Fibroblast of lung (primary cell): ENCODE measurements around the gene TMEM131L. TPM values are rescaled to one million over a fixed set of nuclear protein-coding genes. Genes with fewer than 3 reads are reported as not detected.

Experiments used
- DNase-seq, 2 donors: peaks; one replicate each; pipeline versions ENCODE4 v3.0.0 to v3.0.0-alpha.2; 2010; ENCODE audit warnings: low read depth in 2 of 2
- H2AFZ ChIP-seq: 2 replicates; pipeline ENCODE4 v1.5.1; 2012; ENCODE audit warnings: low read length, control low read depth, inconsistent platforms
- H3K27ac ChIP-seq: 2 replicates; pipeline ENCODE4 v1.5.1; 2011; ENCODE audit warnings: low read length, control low read depth; ENCODE audit not compliant: insufficient read depth
- H3K27me3 ChIP-seq: 2 replicates; pipeline ENCODE4 v1.5.1; 2011; ENCODE audit warnings: mild to moderate bottlenecking, low read length; ENCODE audit not compliant: control insufficient read depth, insufficient read depth
- H3K36me3 ChIP-seq: 2 replicates; pipeline ENCODE4 v1.5.1; 2011; ENCODE audit warnings: low read length; ENCODE audit not compliant: control insufficient read depth, insufficient read depth
- H3K4me1 ChIP-seq: 2 replicates; pipeline ENCODE4 v1.5.1; 2011; ENCODE audit warnings: low read length; ENCODE audit not compliant: control insufficient read depth, insufficient read depth; ENCODE audit errors: extremely low read depth
- H3K4me2 ChIP-seq: 2 replicates; pipeline ENCODE4 v1.5.1; 2011; ENCODE audit warnings: low read length, control low read depth; ENCODE audit not compliant: insufficient read depth; ENCODE audit errors: extremely low read depth
- H3K4me3 ChIP-seq, 4 experiments: fragments of 200-600 bp in 1 of 4; sonication (generic) in 1 of 4; replicated peaks in 1 of 4; 2 replicates each; pipeline ENCODE4 v1.5.1; 2011 to 2016; ENCODE audit warnings: low read length in 4 of 4, low read depth in 3 of 4, mild to moderate bottlenecking in 3 of 4, control low read depth in 2 of 4, inconsistent platforms in 1 of 4, mixed read lengths in 1 of 4; ENCODE audit not compliant: insufficient read depth in 1 of 4; ENCODE audit errors: control extremely low read depth in 1 of 4
- H3K79me2 ChIP-seq: 2 replicates; pipeline ENCODE4 v1.5.1; 2012; ENCODE audit warnings: mild to moderate bottlenecking, low read length, inconsistent platforms; ENCODE audit not compliant: control insufficient read depth, insufficient read depth
- H3K9ac ChIP-seq: 2 replicates; pipeline ENCODE4 v1.5.1; 2011; ENCODE audit warnings: mild to moderate bottlenecking, low read length, control low read depth; ENCODE audit not compliant: insufficient read depth
- H3K9me3 ChIP-seq: 2 replicates; pipeline ENCODE4 v1.5.1; 2012; ENCODE audit warnings: low read depth, low read length; ENCODE audit not compliant: control insufficient read depth, insufficient read depth
- H4K20me1 ChIP-seq: 2 replicates; pipeline ENCODE4 v1.5.1; 2011; ENCODE audit warnings: low read length; ENCODE audit not compliant: control insufficient read depth, insufficient read depth; ENCODE audit errors: extremely low read depth
- CTCF ChIP-seq, 2 donors: IDR thresholded peaks in 1 of 2; conservative IDR thresholded peaks in 1 of 2; 1 replicate in 1 of 2; 2 replicates in 1 of 2; pipeline ENCODE4 v1.5.1; 2011 to 2012; ENCODE audit warnings: low read length in 2 of 2, control low read depth in 1 of 2, inconsistent platforms in 1 of 2, low read depth in 1 of 2, mild to moderate bottlenecking in 1 of 2
- EZH2 ChIP-seq: IDR thresholded peaks from 2 replicates; pipeline ENCODE4 v1.5.1; 2012; ENCODE audit warnings: low read length, control low read depth, mild to moderate bottlenecking; ENCODE audit errors: missing control alignments
- polyA plus RNA-seq, 2 donors: library from polyadenylated mRNA; depleted of rRNA in 1 of 2; stranded (reverse) in 1 of 2; unstranded in 1 of 2; fragments of >200 nt; gene quantifications; 2 replicates each; pipeline ENCODE4 v1.2.1, GENCODE V29; 2011 to 2012; ENCODE audit warnings: missing spikeins in 1 of 2
- total RNA-seq: library from RNA; depleted of rRNA; stranded (reverse); fragments of >200 nt; gene quantifications from 2 replicates; pipeline ENCODE4 v1.2.1, GENCODE V29; 2014

Gene TMEM131L
- total and polyA plus RNA-seq, 2 donors (not counting 1 experiment from before 2014, with no cell fraction given): 7.7 to 15.0 TPM

GRCh38 chr4:153523941-153524386 is 57.8 kb downstream of the TMEM131L start:
- no peaks in the 10 kb centered on the region for H3K9me3 ChIP-seq
- H3K9ac ChIP-seq: no peak overlapping the region
- no peak overlapping the region for H3K4me3 ChIP-seq
- H2AFZ ChIP-seq: no peak overlapping the region
- no peak overlapping the region for H3K27ac ChIP-seq
- no peaks in the 10 kb centered on the region for H3K36me3 ChIP-seq
- no peaks in the 10 kb centered on the region for H3K27me3 ChIP-seq
- H3K4me2 ChIP-seq: no peak overlapping the region
- TF ChIP-seq EZH2: no peak
- no peak for TF ChIP-seq CTCF (conservative IDR thresholded peaks at IDR 0.05 in 1 of 2, IDR thresholded peaks at IDR 0.05 in 1 of 2; ENCODE audit: low read depth in 1 of 2, low read length in 2 of 2)
- no peaks in the 10 kb centered on the region for H3K79me2 ChIP-seq
- no peaks in the 10 kb centered on the region for H3K4me1 ChIP-seq
- DNase-seq: peak in 1 of 2 donors; percentile 55
- H4K20me1 ChIP-seq: no peaks in the 10 kb centered on the region

DNA sequence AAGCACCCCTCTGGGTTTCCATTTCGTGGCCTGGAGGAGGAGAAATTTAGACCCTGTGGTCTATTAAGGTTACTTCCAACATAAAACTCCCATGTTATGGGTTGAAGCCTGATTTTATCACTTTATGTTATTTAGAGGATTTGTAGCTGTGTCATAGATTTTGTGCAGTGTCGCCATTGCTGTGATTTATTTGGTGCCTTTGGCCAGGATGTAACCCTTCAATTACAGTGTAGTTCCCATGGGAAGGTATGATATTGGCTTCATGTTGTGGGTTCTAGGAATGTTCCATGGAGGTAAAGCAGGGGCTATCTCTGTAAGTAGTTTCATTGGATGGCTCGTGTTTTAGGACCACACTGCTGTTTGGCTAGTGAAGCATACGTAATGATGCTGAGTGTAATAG is 58.5 kb downstream of the TMEM131L start:
- H3K27ac ChIP-seq: no peak overlapping the region
- no peak for DNase-seq
- no peak overlapping the region for H2AFZ ChIP-seq
- H3K9me3 ChIP-seq: no peaks in the 10 kb centered on the region
- H3K4me1 ChIP-seq: no peaks in the 10 kb centered on the region
- no peak for TF ChIP-seq EZH2
- no peak for TF ChIP-seq CTCF (conservative IDR thresholded peaks at IDR 0.05 in 1 of 2, IDR thresholded peaks at IDR 0.05 in 1 of 2; ENCODE audit: low read depth in 1 of 2, low read length in 2 of 2)
- no peak overlapping the region for H3K4me2 ChIP-seq
- H4K20me1 ChIP-seq: no peaks in the 10 kb centered on the region
- no peaks in the 10 kb centered on the region for H3K79me2 ChIP-seq
- H3K36me3 ChIP-seq: no peaks in the 10 kb centered on the region
- no peak overlapping the region for H3K4me3 ChIP-seq
- no peaks in the 10 kb centered on the region for H3K27me3 ChIP-seq
- no peak overlapping the region for H3K9ac ChIP-seq

GRCh38 chr4:153527690-153528089 is 61.5 kb downstream of the TMEM131L start:
- Histone ChIP-seq H4K20me1 (no peaks in the 10 kb centered on the region), H3K4me3 (no peak overlapping the region), H2AFZ (no peak overlapping the region), H3K27me3 (no peaks in the 10 kb centered on the region), H3K27ac (no peak overlapping the region), H3K4me1 (no peaks in the 10 kb centered on the region), H3K79me2 (no peaks in the 10 kb centered on the region), H3K9ac (no peak overlapping the region), H3K9me3 (no peaks in the 10 kb centered on the region), H3K4me2 (no peak overlapping the region), H3K36me3 (no peaks in the 10 kb centered on the region)
- TF ChIP-seq CTCF (conservative IDR thresholded peaks at IDR 0.05 in 1 of 2, IDR thresholded peaks at IDR 0.05 in 1 of 2; ENCODE audit: low read depth in 1 of 2, low read length in 2 of 2): no peak
- TF ChIP-seq EZH2: no peak
- DNase-seq: no peak
